ENCODE measurements around the gene ATP5PD.
A peak's percentile ranks its signal among the peaks of the same experiment; 100 is the strongest.

The ATP5PD gene

DNA sequence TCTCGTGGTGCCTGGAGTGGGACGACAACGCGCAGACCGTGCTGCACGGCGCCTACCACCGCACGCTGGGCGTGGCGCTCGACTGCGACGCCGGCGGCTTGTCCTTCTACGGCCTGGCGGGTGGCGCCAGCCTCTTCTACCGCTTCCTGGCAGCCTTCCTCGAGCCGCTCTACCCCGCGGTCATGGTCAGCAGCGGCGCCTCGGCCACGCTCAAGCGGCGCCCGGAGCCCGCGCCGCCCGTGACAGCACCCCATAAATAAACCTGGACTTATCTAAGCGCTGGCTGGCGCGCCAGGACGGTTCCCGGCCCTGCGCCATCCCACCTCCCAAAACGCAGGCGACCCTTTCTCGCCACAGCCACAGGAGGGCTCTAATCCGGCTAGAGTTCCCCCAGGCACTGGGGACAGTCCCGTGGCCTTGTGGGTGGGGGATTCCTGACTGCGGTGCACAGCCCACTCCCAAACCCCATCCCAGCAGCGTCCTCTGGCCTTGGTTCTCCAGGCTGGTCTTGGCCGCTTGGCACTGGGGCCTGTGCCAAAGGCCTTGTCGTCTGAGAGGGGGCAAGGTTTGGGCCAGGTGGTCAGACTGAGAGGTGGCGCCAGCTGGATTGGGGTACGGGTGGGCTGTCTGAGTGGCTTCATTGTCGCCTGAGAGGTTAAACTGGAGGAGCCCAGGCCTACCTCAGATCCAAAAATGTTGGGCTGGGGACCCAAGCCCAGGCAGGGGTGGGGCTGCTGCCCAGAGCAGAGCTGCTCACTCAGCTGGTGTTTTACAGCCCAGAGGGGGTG lies 30.9 kb upstream of the ATP5PD start:
- TF ChIP-seq POLR2AphosphoS5 (IDR thresholded peaks at IDR 0.05; ENCODE audit: low read depth) (no peak), REST (IDR thresholded peaks at IDR 0.05; ENCODE audit: insufficient replicate concordance, low read depth) (no peak), GABPA (IDR thresholded peaks at IDR 0.05; ENCODE audit: low read depth) (no peak), SPI1 (IDR thresholded peaks at IDR 0.05; ENCODE audit: borderline replicate concordance, low read depth) (no peak), CTCF (IDR thresholded peaks at IDR 0.05; ENCODE audit: insufficient read depth, low read length) (no peak)
- no peak overlapping the region for H3K4me3 ChIP-seq (replicated peaks; ENCODE audit: insufficient read depth, low read length)
- no peaks in the 10 kb centered on the region for H3K27me3 ChIP-seq (ENCODE audit: insufficient read depth, poor library complexity, severe bottlenecking)
- no peak overlapping the region for H3K27ac ChIP-seq (replicated peaks)
- DNase-seq (ENCODE audit: low read depth in 1 of 2, low spot score in 1 of 2): peak in 1 of 2 experiments; percentile 31

DNA sequence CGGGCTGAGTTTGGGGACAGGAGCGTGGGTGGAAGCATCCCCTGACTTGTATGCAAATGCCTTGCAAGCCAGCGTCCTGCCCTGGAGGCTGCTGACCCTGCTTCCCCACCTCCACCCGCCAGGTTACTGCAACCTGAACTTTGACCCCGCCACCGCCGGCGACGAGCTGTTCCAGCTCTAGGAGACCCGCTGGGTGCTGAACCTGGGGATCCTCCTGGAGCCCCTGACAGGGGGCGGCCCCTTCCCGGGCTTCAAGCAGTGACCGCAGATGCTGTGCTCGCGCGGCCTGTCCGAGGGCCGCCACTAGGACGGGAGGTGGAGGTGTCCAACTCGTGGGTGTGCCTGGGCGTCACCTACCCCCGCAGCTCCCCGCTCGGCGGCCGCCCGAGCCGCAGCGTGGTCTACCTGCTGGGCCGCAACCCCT lies 30.3 kb upstream of the ATP5PD start:
- no peak for DNase-seq (ENCODE audit: low read depth in 1 of 2, low spot score in 1 of 2)
- H3K27me3 ChIP-seq (ENCODE audit: insufficient read depth, poor library complexity, severe bottlenecking): no peaks in the 10 kb centered on the region
- TF ChIP-seq POLR2AphosphoS5 (IDR thresholded peaks at IDR 0.05; ENCODE audit: low read depth) (no peak), REST (IDR thresholded peaks at IDR 0.05; ENCODE audit: insufficient replicate concordance, low read depth) (no peak), GABPA (IDR thresholded peaks at IDR 0.05; ENCODE audit: low read depth) (no peak), CTCF (IDR thresholded peaks at IDR 0.05; ENCODE audit: insufficient read depth, low read length) (no peak), SPI1 (IDR thresholded peaks at IDR 0.05; ENCODE audit: borderline replicate concordance, low read depth) (no peak)
- H3K27ac ChIP-seq (replicated peaks): no peak overlapping the region
- no peak overlapping the region for H3K4me3 ChIP-seq (replicated peaks; ENCODE audit: insufficient read depth, low read length)

- no peak overlapping the region for H3K27ac ChIP-seq (replicated peaks)
- no peak overlapping the region for H3K4me3 ChIP-seq (replicated peaks; ENCODE audit: insufficient read depth, low read length)
- no peaks in the 10 kb centered on the region for H3K27me3 ChIP-seq (ENCODE audit: insufficient read depth, poor library complexity, severe bottlenecking)
- DNase-seq (ENCODE audit: low read depth in 1 of 2, low spot score in 1 of 2): no peak
- TF ChIP-seq REST (IDR thresholded peaks at IDR 0.05; ENCODE audit: insufficient replicate concordance, low read depth): no peak
- no peak for TF ChIP-seq POLR2AphosphoS5 (IDR thresholded peaks at IDR 0.05; ENCODE audit: low read depth)
- TF ChIP-seq GABPA (IDR thresholded peaks at IDR 0.05; ENCODE audit: low read depth): no peak
- TF ChIP-seq SPI1 (IDR thresholded peaks at IDR 0.05; ENCODE audit: borderline replicate concordance, low read depth): no peak
- no peak for TF ChIP-seq CTCF (IDR thresholded peaks at IDR 0.05; ENCODE audit: insufficient read depth, low read length)
Observed at GRCh38 chr17:75075597-75076336, 29.0 kb upstream of the ATP5PD start.

Data from HL-60 (cell line).